Ovary (tissue), 3 donors: ENCODE data around the gene ELL2.

Experiments used
- EP300 ChIP-seq: sonication (generic); formaldehyde crosslinking; IDR thresholded peaks from one replicate; pipeline ENCODE4 v1.6.1; 2017; ENCODE audit warnings: antibody characterized with exemption
- TF ChIP-seq, protein P1 (sequence below), 3 donors: fragments of 450-650 bp in 2 of 3; fragments of 200-600 bp in 1 of 3; IDR thresholded peaks; one replicate each; pipeline versions ENCODE4 v1.5.1 to v1.8.0; 2016 to 2022; ENCODE audit warnings: antibody characterized with exemption in 3 of 3, mild to moderate bottlenecking in 1 of 3
- donor health status: DM: no; HTN: no; CAD: no.

DNA sequence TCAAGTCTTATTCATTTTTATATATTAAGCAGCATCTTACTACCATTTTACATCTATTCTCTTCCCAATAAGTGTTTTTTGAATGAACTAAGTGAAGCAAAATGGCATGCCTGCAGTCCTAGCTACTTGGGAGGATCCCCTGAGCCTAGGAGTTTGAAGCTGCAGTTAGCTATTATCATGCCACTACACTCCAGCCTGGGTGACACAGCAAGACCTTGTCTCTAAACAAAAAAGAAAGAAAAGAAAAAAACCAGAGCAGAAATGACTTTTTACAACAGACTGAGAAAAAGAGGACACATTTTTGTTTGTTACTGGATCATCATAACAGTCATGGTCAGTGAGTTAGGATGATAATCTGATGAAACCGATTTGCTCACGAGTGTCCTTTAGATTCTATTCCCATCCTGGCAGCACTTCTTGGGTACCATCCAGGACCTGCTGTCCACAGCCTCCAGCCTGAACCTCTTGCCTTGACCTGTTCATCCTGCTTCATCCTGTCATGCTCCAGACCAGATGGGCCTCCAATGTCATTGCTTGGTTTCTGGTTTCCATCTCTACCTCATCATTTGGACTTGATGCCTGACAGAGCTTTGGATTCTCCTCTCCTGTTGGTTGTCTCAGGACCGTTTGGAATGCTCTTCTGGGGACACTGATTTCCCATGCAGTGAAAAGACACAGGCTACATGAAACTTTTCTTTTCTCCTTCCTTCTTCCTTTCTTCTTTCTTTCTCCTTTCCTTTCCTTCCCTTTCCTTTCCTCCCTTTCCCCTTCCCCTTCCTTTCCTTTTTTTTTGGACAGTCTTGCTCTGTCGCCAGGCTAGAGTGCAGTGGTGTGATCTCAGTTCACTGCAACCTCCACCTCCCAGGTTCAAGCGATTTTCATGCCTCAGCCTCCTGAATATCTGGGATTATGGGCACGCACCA is 89.0 kb downstream of the ELL2 start:
- TF ChIP-seq EP300: no peak
- TF ChIP-seq, protein P1, sequence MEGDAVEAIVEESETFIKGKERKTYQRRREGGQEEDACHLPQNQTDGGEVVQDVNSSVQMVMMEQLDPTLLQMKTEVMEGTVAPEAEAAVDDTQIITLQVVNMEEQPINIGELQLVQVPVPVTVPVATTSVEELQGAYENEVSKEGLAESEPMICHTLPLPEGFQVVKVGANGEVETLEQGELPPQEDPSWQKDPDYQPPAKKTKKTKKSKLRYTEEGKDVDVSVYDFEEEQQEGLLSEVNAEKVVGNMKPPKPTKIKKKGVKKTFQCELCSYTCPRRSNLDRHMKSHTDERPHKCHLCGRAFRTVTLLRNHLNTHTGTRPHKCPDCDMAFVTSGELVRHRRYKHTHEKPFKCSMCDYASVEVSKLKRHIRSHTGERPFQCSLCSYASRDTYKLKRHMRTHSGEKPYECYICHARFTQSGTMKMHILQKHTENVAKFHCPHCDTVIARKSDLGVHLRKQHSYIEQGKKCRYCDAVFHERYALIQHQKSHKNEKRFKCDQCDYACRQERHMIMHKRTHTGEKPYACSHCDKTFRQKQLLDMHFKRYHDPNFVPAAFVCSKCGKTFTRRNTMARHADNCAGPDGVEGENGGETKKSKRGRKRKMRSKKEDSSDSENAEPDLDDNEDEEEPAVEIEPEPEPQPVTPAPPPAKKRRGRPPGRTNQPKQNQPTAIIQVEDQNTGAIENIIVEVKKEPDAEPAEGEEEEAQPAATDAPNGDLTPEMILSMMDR (IDR thresholded peaks at IDR 0.05): no peak
